MG63 (cell line): ENCODE data around the gene B3GALT2. TPM values are rescaled to one million over a fixed set of nuclear protein-coding genes. Genes with fewer than 3 reads are reported as not detected.
"Not testable (repeated sequence)": the region's sequence is repeated elsewhere in the genome, so short reads cannot be mapped to it uniquely, and the experiment has no call there.

Experiments used
- DNase-seq: peaks from one replicate; pipeline ENCODE4 v3.0.0-alpha.2; 2020
- H3K27me3 ChIP-seq: fragments of 250-450 bp; sonication (Bioruptor Pico); 2 replicates; pipeline ENCODE4 v1.5.1; 2020; ENCODE audit warnings: mild to moderate bottlenecking, moderate library complexity
- H3K36me3 ChIP-seq: fragments of 250-450 bp; sonication (Bioruptor Pico); 2 replicates; pipeline ENCODE4 v1.5.1; 2020; ENCODE audit warnings: mild to moderate bottlenecking, moderate library complexity
- H3K4me3 ChIP-seq: fragments of 250-450 bp; sonication (Bioruptor Pico); 2 replicates; pipeline ENCODE4 v1.5.1; 2020; ENCODE audit warnings: mild to moderate bottlenecking, moderate library complexity
- H3K9me3 ChIP-seq: fragments of 250-450 bp; sonication (Bioruptor Pico); 2 replicates; pipeline ENCODE4 v1.5.1; 2020; ENCODE audit warnings: mild to moderate bottlenecking, moderate library complexity
- total RNA-seq: library from RNA; depleted of rRNA; stranded (reverse); fragments of >200 nt; shearing (Covaris generic); gene quantifications from 2 replicates; pipeline ENCODE4 v1.2.3, GENCODE V29; 2014; ENCODE audit warnings: low replicate concordance

Gene B3GALT2
- total RNA-seq, 1 experiment from 2014 or later, result not detected

DNA sequence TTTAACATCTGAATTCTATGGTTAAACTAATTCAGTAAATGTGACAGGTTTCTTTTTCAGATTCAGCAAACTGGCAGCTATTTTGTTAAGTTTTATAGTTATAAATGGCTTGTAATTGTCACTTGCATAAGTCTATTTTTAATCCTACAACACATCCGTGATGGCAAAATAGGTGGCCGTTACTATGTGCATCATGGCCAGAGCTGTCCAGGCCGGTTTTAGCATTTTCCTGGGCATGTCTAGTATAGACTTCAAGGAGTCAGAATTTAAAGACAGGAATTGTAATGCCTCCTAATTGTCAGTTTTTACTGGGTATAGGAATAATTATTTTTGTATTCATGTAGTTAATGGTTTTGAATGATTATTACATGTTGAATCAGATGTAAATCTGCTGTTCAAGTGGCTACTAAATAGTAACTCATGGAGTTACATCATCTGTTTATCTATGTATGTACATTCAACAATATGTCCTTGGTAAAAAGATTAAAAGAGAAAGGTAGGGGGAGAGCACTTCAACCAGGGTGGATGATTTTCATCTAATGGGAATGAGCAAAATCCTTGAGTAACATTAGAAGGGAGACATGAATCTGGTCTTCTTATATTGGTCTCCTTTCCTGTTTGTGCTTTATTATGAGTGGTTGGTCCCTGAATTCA is 3.2 kb upstream of the B3GALT2 start:
- Histone ChIP-seq H3K27me3 (no peaks in the 10 kb centered on the region), H3K4me3 (no peak overlapping the region), H3K36me3 (no peaks in the 10 kb centered on the region; the same call in 1 of the 2 replicates), H3K9me3 (no peaks in the 10 kb centered on the region; the same call in 1 of the 2 replicates)
- no peak for DNase-seq

DNA sequence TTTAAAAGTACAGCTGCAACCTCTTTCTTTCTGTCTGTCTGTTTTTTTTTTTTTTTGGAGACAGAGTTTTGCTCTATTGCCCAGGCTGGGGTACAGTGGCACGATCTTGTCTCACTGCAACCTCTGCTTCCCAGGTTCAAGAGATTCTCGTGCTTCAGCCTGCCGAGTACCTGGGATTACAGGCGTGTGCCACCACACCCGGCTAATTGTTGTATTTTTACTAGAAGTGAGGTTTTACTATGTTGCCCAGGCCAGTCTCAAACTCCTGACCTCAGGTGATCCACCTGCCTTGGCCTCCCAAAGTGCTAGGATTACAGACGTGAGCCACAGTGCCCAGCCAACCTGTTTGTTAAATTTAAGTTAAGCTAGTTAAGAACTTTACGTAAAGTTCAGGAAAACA is 2.5 kb upstream of the B3GALT2 start:
- not testable (repeated sequence) for H3K27me3 ChIP-seq, H3K9me3 ChIP-seq, DNase-seq, H3K4me3 ChIP-seq, H3K36me3 ChIP-seq

DNA sequence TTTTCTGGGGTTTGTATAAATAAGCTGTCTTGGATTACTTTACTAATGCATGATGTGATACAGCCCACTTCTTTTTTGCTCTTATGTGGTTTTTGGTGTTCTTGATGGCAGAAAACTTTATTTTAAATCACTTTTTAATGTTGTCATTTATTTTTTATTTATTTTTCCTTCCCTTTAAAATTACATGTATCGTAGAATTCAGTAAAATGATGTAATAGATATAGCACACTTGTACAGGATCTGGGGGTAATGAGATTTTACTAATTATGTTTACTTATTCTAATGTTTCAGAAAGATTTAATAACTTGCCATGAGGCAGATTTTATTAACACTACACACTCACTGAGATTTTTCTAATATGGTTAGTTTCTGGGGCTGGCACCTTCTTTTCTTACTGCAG is 701 bp upstream of the B3GALT2 start:
- no peak overlapping the region for H3K4me3 ChIP-seq

DNA sequence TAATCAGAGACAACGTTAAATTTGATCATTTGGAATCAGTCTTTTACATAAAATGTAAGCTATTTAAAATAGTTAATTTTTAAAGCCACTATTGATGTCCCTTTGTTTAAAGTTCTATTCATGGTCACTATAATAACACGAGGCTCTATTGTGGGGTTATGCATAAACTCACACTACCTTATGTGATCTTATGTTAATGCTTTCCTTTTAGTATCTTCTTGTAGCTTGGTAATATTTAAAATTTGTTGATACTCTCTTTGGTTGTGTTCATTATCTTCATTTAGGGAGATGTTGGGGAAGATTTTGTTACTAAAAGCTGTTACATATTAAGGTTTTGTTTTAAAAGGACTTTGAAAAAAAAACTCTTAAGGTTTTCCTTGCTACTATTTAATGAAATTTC is 1.2 kb downstream of the B3GALT2 start:
- H3K36me3 ChIP-seq, result no peaks in the 10 kb centered on the region
- DNase-seq, result no peak
- H3K27me3 ChIP-seq, result no peaks in the 10 kb centered on the region
- no peak overlapping the region for H3K4me3 ChIP-seq
- H3K9me3 ChIP-seq, result no peaks in the 10 kb centered on the region

More for the DNA sequence above, 701 bp upstream of the B3GALT2 start:
- DNase-seq, result no peak
- Histone ChIP-seq H3K27me3 (no peaks in the 10 kb centered on the region), H3K9me3 (no peaks in the 10 kb centered on the region), H3K36me3 (no peaks in the 10 kb centered on the region; the same call in 1 of the 2 replicates)

DNA sequence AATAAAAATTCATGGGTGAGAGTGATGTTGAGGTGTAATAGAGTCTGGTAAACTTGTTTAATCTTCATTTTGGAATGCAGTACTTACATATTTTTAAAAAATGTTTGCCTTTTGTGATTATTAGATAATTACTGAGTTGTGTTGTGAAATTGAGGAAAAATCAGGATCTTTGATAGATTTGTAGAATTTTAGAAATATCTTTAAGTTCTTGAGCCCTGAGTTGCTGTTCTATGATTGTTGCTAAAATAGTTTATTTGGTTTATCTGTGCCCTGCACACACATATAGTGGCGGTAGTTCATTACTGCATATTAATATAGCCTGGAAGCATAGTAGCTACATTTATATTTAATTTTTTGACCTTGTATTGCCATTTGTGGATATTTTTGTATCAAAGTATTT is 1.6 kb downstream of the B3GALT2 start:
- H3K4me3 ChIP-seq, result no peak overlapping the region
- DNase-seq, result no peak

DNA sequence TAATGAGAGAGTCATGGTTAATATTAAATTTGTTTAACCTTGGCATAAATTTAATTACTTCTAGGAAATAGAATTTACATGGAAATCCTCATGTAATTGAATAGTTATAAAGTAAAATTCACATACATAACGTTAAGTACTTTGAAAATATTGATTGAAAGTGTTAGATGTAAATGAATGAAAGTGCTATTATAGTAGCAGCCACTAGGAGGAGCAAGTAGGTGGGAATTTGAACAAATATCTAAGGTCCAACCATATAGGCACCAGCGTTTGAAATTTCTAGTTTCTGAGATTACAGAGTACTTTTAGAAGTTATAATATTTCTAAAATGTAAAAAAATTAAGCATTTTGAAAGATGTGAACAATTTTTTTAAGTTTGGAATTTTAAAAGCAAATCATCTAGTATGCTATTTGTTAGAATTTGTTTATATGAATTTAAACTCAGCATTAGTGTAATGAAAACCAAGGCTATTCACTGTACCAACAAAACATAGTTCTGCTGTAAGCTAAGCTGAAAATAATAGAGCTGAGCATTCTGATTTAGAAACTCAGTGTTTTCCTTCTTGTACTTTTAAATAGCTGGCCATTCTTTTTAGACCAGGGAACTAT is 3.3 kb downstream of the B3GALT2 start:
- H3K27me3 ChIP-seq, result no peaks in the 10 kb centered on the region
- no peak overlapping the region for H3K4me3 ChIP-seq
- no peaks in the 10 kb centered on the region for H3K36me3 ChIP-seq
- no peak for DNase-seq
- H3K9me3 ChIP-seq, result no peaks in the 10 kb centered on the region

More for the DNA sequence above, 1.6 kb downstream of the B3GALT2 start:
- Histone ChIP-seq H3K36me3 (no peaks in the 10 kb centered on the region), H3K27me3 (no peaks in the 10 kb centered on the region), H3K9me3 (no peaks in the 10 kb centered on the region)

DNA sequence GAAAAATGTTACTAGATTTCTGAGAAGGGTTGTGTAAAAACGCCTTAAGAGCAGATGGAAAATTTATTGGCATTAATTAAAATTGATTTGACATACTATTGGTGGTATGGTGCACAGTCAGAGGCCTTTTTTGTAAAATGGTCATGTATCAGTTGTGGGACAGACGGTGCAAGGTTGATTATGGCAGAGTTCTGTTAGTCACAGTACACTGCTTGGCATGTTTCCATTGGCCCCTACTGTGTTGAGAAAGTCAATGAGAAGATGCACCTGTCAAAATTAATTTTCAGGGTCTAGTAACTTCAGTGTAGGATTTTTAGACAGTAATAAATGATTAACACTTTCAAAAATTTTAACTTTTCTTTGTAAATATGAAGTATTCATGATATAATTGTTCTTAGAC is 4.4 kb downstream of the B3GALT2 start:
- no peaks in the 10 kb centered on the region for H3K36me3 ChIP-seq
- no peaks in the 10 kb centered on the region for H3K27me3 ChIP-seq
- no peak overlapping the region for H3K4me3 ChIP-seq
- no peaks in the 10 kb centered on the region for H3K9me3 ChIP-seq
- DNase-seq, result no peak

DNA sequence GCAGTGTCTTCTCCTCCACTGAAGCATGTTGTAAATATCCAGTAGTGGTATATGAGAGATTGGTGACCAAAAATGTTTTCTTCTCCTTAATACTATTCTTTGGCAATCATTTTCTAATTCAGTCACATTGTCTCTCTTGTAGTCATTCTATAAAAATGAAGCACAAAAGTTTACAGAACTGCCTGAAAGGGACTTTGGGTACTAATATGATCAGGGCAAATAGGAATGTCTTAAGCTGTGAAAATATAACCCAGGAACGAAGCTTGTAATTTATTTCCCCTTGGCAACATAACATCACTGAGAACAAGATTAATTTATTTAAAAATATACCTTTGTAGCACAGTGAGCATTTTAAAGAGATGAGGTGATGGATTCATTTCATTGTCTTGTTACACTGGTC is 4.9 kb downstream of the B3GALT2 start:
- DNase-seq, result no peak
- H3K4me3 ChIP-seq, result no peak overlapping the region

DNA sequence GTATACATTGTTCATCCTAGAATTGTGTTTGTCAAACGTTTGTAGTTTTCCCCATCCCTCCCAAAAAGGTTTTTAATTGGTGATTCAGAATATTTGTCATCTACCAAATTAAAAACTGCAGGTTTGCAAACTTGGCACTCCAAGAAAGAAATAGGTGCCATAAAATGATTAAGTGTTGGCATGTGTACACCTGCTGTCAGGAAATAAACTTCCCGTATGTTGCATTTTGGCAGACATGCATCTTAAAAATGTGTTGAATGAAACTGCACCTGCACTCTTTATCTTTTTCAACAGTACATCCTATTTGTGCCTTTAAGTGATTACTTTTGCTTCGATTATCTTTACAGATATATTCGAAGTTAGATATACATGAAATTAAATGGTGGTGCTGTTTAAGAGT is 7.3 kb downstream of the B3GALT2 start:
- Histone ChIP-seq H3K36me3 (no peaks in the 10 kb centered on the region), H3K27me3 (no peaks in the 10 kb centered on the region), H3K4me3 (no peak overlapping the region), H3K9me3 (no peaks in the 10 kb centered on the region)
- DNase-seq, result no peak

More for the DNA sequence above, 4.9 kb downstream of the B3GALT2 start:
- Histone ChIP-seq H3K27me3 (no peaks in the 10 kb centered on the region), H3K9me3 (no peaks in the 10 kb centered on the region), H3K36me3 (no peaks in the 10 kb centered on the region)

DNA sequence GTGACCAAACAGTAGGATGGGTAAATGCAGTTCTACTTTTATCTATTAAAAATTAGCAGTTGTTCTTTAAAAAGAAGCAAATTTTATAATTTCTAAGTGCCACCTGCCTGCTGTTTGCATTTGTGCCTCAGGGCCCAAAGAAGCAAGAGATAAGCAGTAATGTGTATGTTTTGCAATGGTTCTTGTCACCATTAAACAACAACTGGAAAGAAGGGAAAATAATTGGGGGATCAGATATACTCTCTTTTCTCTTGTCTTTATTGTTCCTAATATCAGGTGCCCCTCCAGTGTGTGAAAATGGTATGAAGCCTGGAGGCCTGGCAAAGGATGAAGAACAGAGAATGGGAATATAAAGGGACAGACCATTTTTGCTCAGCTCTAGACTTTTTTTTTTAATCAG is 9.6 kb downstream of the B3GALT2 start:
- no peak overlapping the region for H3K4me3 ChIP-seq
- H3K27me3 ChIP-seq, result no peaks in the 10 kb centered on the region
- H3K36me3 ChIP-seq, result no peaks in the 10 kb centered on the region
- no peaks in the 10 kb centered on the region for H3K9me3 ChIP-seq
- no peak for DNase-seq

DNA sequence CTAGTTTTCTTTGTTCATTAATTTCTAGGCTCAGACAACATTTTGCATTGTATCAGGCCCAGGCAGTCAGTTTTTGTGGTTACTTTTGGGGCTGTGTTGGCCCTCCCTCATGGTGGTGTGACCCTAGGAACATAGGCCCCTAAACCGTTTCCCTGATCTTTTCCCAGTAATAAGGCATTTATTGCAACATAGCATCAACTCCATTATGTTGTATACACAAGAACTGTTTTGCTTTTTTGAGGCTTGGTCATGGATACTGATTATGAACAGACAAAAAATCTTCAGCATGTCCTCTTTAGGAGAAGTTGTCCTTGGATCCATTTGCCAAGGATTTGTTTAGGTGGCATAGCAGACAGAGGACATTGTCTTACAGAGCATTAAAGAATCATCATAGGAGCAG is 10.3 kb downstream of the B3GALT2 start:
- Histone ChIP-seq H3K27me3 (no peaks in the 10 kb centered on the region), H3K9me3 (no peaks in the 10 kb centered on the region), H3K4me3 (no peak overlapping the region), H3K36me3 (peaks cover 1% of the 10 kb centered on the region; the same call in 1 of the 2 replicates)
- DNase-seq, result no peak

DNA sequence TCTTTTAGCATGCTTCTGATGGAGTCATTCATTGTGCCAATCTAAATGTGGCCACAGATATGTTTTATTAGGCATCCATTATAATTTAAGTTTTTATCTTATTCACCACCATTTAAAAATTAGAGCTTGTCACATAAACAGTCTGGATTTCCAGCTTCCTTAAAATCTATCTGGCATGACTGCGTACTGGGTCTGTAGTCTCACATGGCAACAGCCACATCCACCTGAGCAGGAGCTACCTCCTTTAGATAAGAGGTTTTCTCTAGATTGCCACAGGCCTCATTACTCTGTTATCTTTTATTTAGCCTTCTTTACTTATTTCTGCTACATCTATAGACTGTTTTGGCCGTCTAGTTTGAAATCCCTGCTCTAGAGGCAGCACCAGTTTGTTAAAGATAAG is 29.1 kb downstream of the B3GALT2 start:
- DNase-seq, result no peak
- no peaks in the 10 kb centered on the region for H3K27me3 ChIP-seq
- H3K36me3 ChIP-seq, result peaks cover 42% of the 10 kb centered on the region
- H3K9me3 ChIP-seq, result no peaks in the 10 kb centered on the region
- no peak overlapping the region for H3K4me3 ChIP-seq

DNA sequence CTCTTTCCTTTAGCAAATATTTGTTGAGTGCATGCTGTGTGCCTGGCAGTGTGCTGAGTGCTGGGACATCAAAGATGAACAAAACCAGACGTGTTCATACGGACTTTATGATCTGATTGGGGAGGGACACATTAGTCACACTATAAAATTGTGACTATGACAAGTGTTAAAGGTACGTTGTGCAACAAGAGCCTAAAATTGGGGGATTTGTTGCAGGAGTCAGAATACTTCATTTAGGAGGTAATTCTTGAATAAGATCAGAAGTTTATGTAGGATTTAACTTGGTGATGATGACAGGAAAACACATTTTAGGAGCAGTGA is 29.6 kb downstream of the B3GALT2 start:
- Histone ChIP-seq H3K36me3 (peaks cover 47% of the 10 kb centered on the region), H3K27me3 (no peaks in the 10 kb centered on the region), H3K4me3 (no peak overlapping the region), H3K9me3 (no peaks in the 10 kb centered on the region)
- DNase-seq, result no peak

DNA sequence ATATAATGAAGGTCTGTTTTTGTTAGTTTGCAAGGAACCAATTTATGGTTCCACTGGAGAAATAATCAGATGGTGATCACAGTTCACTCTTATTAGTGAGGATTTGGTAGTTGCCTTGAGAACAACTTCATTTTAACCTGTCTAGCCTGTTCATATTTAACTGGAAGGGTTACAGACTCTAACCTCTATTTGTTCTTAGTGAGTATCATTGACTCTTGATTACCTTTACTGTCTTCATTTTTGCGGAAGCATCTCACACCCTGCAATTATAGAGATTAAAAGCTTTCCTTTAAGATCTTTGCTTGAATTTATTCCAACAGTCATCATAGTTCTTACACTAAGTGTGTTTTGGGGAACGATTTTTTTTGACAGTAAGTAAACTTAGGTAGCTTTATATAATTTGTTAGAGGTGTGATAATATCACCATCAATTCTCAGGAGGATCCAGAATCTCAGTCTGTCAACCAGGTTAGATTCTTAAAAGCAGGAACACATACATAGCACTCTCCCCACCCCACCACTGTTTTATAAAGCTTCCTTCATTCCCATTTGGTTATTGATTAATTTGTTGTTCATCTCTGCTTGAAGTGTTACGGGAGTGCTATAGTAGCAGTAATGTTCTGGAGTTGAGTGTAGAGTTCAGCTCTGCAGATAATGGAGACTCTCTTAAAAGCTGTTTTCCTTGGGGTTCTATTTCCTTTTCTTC is 30.1 kb downstream of the B3GALT2 start:
- DNase-seq, result no peak
- Histone ChIP-seq H3K36me3 (peaks cover 49% of the 10 kb centered on the region), H3K9me3 (no peaks in the 10 kb centered on the region)

DNA sequence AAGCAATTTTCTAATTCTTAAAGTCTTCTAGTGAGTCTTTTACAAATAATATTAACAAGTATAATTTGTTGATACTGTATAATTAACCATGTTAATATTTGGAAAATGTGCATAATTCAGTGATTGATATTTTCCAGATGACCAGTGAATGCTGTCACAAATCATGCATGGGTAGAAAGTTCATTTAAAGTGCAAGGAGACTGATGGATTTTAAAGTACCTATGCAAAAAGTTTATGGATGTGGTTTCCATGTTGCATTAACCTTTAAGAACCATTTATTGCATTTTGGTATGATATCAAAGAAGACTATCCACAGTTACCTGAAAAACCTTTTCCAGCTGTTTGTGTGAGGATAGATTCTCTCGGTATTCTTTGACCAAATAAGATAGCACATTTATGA is 41.4 kb downstream of the B3GALT2 start:
- Histone ChIP-seq H3K9me3 (no peaks in the 10 kb centered on the region), H3K4me3 (no peak overlapping the region), H3K36me3 (peaks cover 64% of the 10 kb centered on the region), H3K27me3 (no peaks in the 10 kb centered on the region)
- no peak for DNase-seq

More for the DNA sequence above, 30.1 kb downstream of the B3GALT2 start:
- Histone ChIP-seq H3K27me3 (no peaks in the 10 kb centered on the region), H3K4me3 (no peak overlapping the region)

DNA sequence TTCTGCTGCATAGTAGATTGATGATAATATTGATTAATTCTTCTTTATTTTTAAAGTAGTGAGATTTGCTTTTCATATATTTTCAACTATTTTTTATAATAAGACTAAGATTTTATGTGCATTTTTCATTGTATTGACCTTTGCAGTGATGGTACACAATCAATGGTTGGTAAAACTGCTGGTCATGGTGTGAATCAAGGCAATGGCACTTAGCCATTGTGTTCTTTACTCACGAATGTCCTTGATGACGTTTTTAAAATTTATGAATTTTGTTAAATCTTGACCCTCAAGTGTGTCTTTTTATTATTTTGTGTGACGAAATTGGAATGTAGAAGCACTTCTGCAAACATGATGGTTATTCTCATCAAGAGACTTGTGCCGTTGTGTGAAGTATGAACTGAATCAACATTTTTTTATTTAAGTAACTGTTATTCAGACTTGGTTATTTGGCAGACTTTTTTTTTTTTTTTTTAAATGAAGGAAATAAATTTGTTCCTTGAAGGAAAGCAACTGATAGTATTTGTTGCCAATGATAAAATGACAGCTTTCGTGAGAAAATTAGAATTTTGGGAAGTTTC is 42.0 kb downstream of the B3GALT2 start:
- H3K27me3 ChIP-seq, result no peaks in the 10 kb centered on the region
- H3K9me3 ChIP-seq, result no peaks in the 10 kb centered on the region
- DNase-seq, result no peak
- H3K4me3 ChIP-seq, result no peak overlapping the region
- peaks cover 68% of the 10 kb centered on the region for H3K36me3 ChIP-seq

DNA sequence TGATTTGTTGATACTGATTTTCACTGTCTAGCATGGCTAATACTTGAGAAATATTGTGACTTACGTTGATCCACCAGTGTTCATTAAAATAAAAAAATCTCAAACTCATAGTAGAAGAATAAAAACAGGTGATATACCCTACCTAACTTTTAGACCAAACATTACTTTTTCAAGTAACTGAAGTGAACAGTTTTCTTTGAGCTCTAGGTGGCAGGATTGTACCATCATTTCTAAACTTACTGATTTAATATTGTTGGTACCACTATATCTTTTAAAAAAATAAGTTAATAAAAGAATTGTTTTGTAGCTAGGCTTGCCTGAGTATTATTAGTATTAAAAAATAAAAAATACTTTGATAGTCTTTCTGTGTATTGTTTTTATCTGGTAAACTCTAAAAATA is 43.1 kb downstream of the B3GALT2 start:
- no peaks in the 10 kb centered on the region for H3K27me3 ChIP-seq
- no peak for DNase-seq
- no peaks in the 10 kb centered on the region for H3K9me3 ChIP-seq
- no peak overlapping the region for H3K4me3 ChIP-seq
- H3K36me3 ChIP-seq, result peaks cover 70% of the 10 kb centered on the region
